H1 (cell line): Measurements from ENCODE around the gene NUP133. TPM values are rescaled to one million over a fixed set of nuclear protein-coding genes. Genes with fewer than 3 reads are reported as not detected.

Experiments
- CTCF ChIA-PET: fragments of 300-600 bp; sonication (Branson Sonifier 250); formaldehyde crosslinking; loops from one replicate; lab custom pipeline; 2021; ENCODE audit not compliant: partially characterized antibody; lab: Charles Lee
- POLR2A ChIA-PET: fragments of 300-600 bp; sonication (Branson Sonifier 250); formaldehyde crosslinking; loops from one replicate; lab custom pipeline; 2021; ENCODE audit warnings: inconsistent platforms; ENCODE audit not compliant: partially characterized antibody; lab: Charles Lee
- DNase-seq, 2 experiments: peaks; one replicate each; pipeline versions ENCODE4 v3.0.0 to v3.0.0-alpha.2; 2010 to 2022; ENCODE audit warnings: low spot score in 2 of 2, low read depth in 1 of 2, mixed read lengths in 1 of 2
- FAIRE-seq: peaks from 2 replicates; lab custom pipeline; 2011; peaks lifted over from hg19 to GRCh38; lab: Jason Lieb, UNC
- H2AFZ ChIP-seq: 2 replicates; pipeline ENCODE4 v1.8.1; 2012; ENCODE audit warnings: low read length, inconsistent platforms
- H2AK5ac ChIP-seq: 2 replicates; pipeline ENCODE4 v1.6.1; 2013; ENCODE audit warnings: low read depth, low read length
- H2BK120ac ChIP-seq: replicated peaks from 2 replicates; pipeline ENCODE3; 2013; ENCODE audit warnings: low read depth, low read length, inconsistent platforms
- H2BK12ac ChIP-seq: 2 replicates; pipeline ENCODE4 v1.6.1; 2013; ENCODE audit warnings: low read depth, low read length
- H2BK15ac ChIP-seq: 2 replicates; pipeline ENCODE4 v1.6.1; 2013; ENCODE audit warnings: low read length
- H2BK20ac ChIP-seq: 2 replicates; pipeline ENCODE4 v1.6.1; 2013; ENCODE audit warnings: low read length
- H2BK5ac ChIP-seq: 2 replicates; pipeline ENCODE4 v1.6.1; 2013; ENCODE audit warnings: low read depth, low read length
- H3K14ac ChIP-seq: 2 replicates; pipeline ENCODE4 v1.6.1; 2013; ENCODE audit warnings: inconsistent platforms; ENCODE audit not compliant: insufficient read length
- H3K18ac ChIP-seq: 2 replicates; pipeline ENCODE4 v1.6.1; 2013; ENCODE audit warnings: low read length; ENCODE audit errors: extremely low read depth
- H3K23ac ChIP-seq: 2 replicates; pipeline ENCODE4 v1.6.1; 2013; ENCODE audit warnings: inconsistent platforms; ENCODE audit not compliant: insufficient read length
- H3K23me2 ChIP-seq: 2 replicates; pipeline ENCODE4 v1.6.1; 2013; ENCODE audit warnings: low read depth, low read length
- H3K27ac ChIP-seq: 2 replicates; pipeline ENCODE4 v1.6.1; 2011; ENCODE audit warnings: low read depth, low read length, inconsistent platforms
- H3K27me3 ChIP-seq, 4 experiments: replicated peaks in 1 of 4; 1 replicate in 1 of 4; 2 replicates in 3 of 4; pipeline versions ENCODE4 v1.6.1 to v1.8.1; 2011 to 2013; ENCODE audit warnings: low read length in 3 of 4, mild to moderate bottlenecking in 3 of 4, inconsistent platforms in 2 of 4, mixed read lengths in 2 of 4, moderate library complexity in 1 of 4; ENCODE audit not compliant: control insufficient read depth in 3 of 4, insufficient read depth in 3 of 4; ENCODE audit errors: extremely low read depth in 1 of 4
- H3K36me3 ChIP-seq, 4 experiments: 2 replicates each; pipeline versions ENCODE4 v1.6.1 to v1.8.1; 2011 to 2013; ENCODE audit warnings: mild to moderate bottlenecking in 4 of 4, low read length in 3 of 4, moderate library complexity in 2 of 4, control low read depth in 1 of 4, inconsistent platforms in 1 of 4; ENCODE audit not compliant: insufficient read depth in 4 of 4, control insufficient read depth in 2 of 4
- H3K4ac ChIP-seq: replicated peaks from 2 replicates; pipeline ENCODE3; 2013; ENCODE audit warnings: low read length, low read depth, mixed read lengths, inconsistent platforms; ENCODE audit not compliant: insufficient read length
- H3K4me1 ChIP-seq, 4 experiments: replicated peaks in 1 of 4; 1 replicate in 1 of 4; 2 replicates in 3 of 4; pipeline versions ENCODE4 v1.6.1 to v1.8.1; 2011 to 2013; ENCODE audit warnings: low read length in 3 of 4, inconsistent platforms in 2 of 4, mixed read lengths in 1 of 4; ENCODE audit not compliant: insufficient read depth in 4 of 4, control insufficient read depth in 3 of 4
- H3K4me2 ChIP-seq, 2 experiments: 2 replicates each; pipeline versions ENCODE4 v1.6.1 to v1.8.1; 2011 to 2013; ENCODE audit warnings: low read depth in 2 of 2, low read length in 2 of 2, control low read depth in 1 of 2, inconsistent platforms in 1 of 2, mild to moderate bottlenecking in 1 of 2; ENCODE audit not compliant: insufficient read depth in 1 of 2
- H3K4me3 ChIP-seq, 4 experiments: fragments of 200-600, 300-600 bp in 1 of 4; sonication (generic), shearing (Covaris generic), sonication (Bioruptor Twin) in 1 of 4; 2 replicates each; pipeline versions ENCODE4 v1.5.1 to v1.8.1; 2011 to 2016; ENCODE audit warnings: low read length in 4 of 4, low read depth in 3 of 4, control low read depth in 2 of 4, inconsistent platforms in 2 of 4, mild to moderate bottlenecking in 2 of 4, mixed read lengths in 1 of 4, moderate library complexity in 1 of 4; ENCODE audit not compliant: insufficient read depth in 2 of 4; ENCODE audit errors: extremely low read depth in 1 of 4
- H3K56ac ChIP-seq: replicated peaks from 2 replicates; pipeline ENCODE3; 2013; ENCODE audit warnings: low read depth, mild to moderate bottlenecking, mixed read lengths, low read length, inconsistent platforms; ENCODE audit not compliant: insufficient read length
- H3K79me1 ChIP-seq: 2 replicates; pipeline ENCODE4 v1.6.1; 2013; ENCODE audit warnings: low read depth, low read length, control low read depth
- H3K79me2 ChIP-seq, 2 experiments: 2 replicates each; pipeline versions ENCODE4 v1.6.1 to v1.8.1; 2012 to 2013; ENCODE audit warnings: low read length in 2 of 2, mild to moderate bottlenecking in 2 of 2, inconsistent platforms in 1 of 2; ENCODE audit not compliant: insufficient read depth in 2 of 2, control insufficient read depth in 1 of 2
- H3K9ac ChIP-seq, 4 experiments: replicated peaks in 1 of 4; 1 replicate in 1 of 4; 2 replicates in 3 of 4; pipeline versions ENCODE4 v1.6.1 to v1.8.1; 2011 to 2013; ENCODE audit warnings: low read depth in 3 of 4, low read length in 3 of 4, control low read depth in 2 of 4, mild to moderate bottlenecking in 2 of 4, moderate library complexity in 2 of 4, inconsistent platforms in 1 of 4; ENCODE audit errors: extremely low read depth in 1 of 4
- H3K9me3 ChIP-seq, 2 experiments: 2 replicates each; pipeline versions ENCODE4 v1.6.1 to v1.8.1; 2012 to 2013; ENCODE audit warnings: mild to moderate bottlenecking in 2 of 2, moderate library complexity in 2 of 2, control low read depth in 1 of 2, inconsistent platforms in 1 of 2, low read depth in 1 of 2, low read length in 1 of 2, mixed read lengths in 1 of 2; ENCODE audit not compliant: insufficient read depth in 2 of 2
- H4K20me1 ChIP-seq, 2 experiments: replicated peaks in 1 of 2; 2 replicates each; pipeline versions ENCODE3 to v1.8.1; 2011 to 2013; ENCODE audit warnings: inconsistent platforms in 2 of 2, low read length in 2 of 2, mild to moderate bottlenecking in 1 of 2; ENCODE audit not compliant: insufficient read depth in 2 of 2, control insufficient read depth in 1 of 2
- H4K5ac ChIP-seq: 2 replicates; pipeline ENCODE4 v1.6.1; 2013; ENCODE audit warnings: low read length, low read depth, mixed read lengths, inconsistent platforms; ENCODE audit not compliant: insufficient read length
- H4K8ac ChIP-seq: 2 replicates; pipeline ENCODE4 v1.8.0; 2013; ENCODE audit warnings: mild to moderate bottlenecking, moderate library complexity, low read length, inconsistent platforms; ENCODE audit not compliant: insufficient read depth; ENCODE audit errors: extremely low read depth
- H4K91ac ChIP-seq: replicated peaks from 2 replicates; pipeline ENCODE3; 2013; ENCODE audit warnings: low read length, mixed read lengths, inconsistent platforms; ENCODE audit not compliant: insufficient read length
- GABPA ChIP-seq: IDR thresholded peaks from 2 replicates; pipeline ENCODE4 v1.6.1; 2011; ENCODE audit warnings: mild to moderate bottlenecking, low read length, moderate library complexity, borderline replicate concordance; ENCODE audit not compliant: insufficient read depth
- JUND ChIP-seq: IDR thresholded peaks from 2 replicates; pipeline ENCODE4 v1.6.1; 2011; ENCODE audit warnings: mild to moderate bottlenecking, improper control_type of control experiment, low read length
- SUZ12 ChIP-seq: fragments of 200-600 bp; sonication (generic); IDR thresholded peaks from 2 replicates; pipeline ENCODE4 v1.6.1; 2012; ENCODE audit warnings: mild to moderate bottlenecking, inconsistent platforms, low read length, moderate library complexity, mixed read lengths
- TAF7 ChIP-seq: optimal IDR thresholded peaks from 2 replicates; pipeline ENCODE3; 2011; ENCODE audit warnings: low read depth, mild to moderate bottlenecking, inconsistent platforms, low read length, moderate library complexity, borderline replicate concordance
- WGBS, 2 experiments: shearing (Covaris generic) in 1 of 2; methylation state at CpG; one replicate each; pipeline versions ENCODE4 v1.1.6 to v1.1.7; 2013 to 2015; ENCODE audit warnings: low lambda C conversion rate in 2 of 2, mixed read lengths in 2 of 2, inconsistent platforms in 1 of 2, low coverage in 1 of 2, missing lambda C conversion rate in 1 of 2; ENCODE audit not compliant: insufficient replicate concordance in 2 of 2, insufficient coverage in 1 of 2, insufficient read length in 1 of 2; ENCODE audit errors: extremely low coverage in 1 of 2, missing lambda C conversion rate in 1 of 2; 5-methylcytosine and 5-hydroxymethylcytosine counted together
- polyA plus RNA-seq, 7 experiments: library from polyadenylated mRNA; depleted of rRNA in 3 of 7; stranded (reverse) in 5 of 7; unstranded in 2 of 7; fragments of >200 nt in 5 of 7; fragments of 200-250 nt in 2 of 7; gene quantifications; 1 replicate in 5 of 7; 2 replicates in 1 of 7; 4 replicates in 1 of 7; pipeline versions ENCODE4 v1.2.1 to v1.2.3, GENCODE V29; 2011 to 2013; ENCODE audit warnings: missing spikeins in 2 of 7, mixed read lengths in 2 of 7
- total RNA-seq: library from RNA; stranded (reverse); fragmentation: NEBNext Ultra II Directional; extraction: Animal tissue kit (Norgen Biotek cat#: 25700); gene quantifications from 2 replicates; pipeline ENCODE4 v1.2.1, GENCODE V29; 2021

The NUP133 gene
- total and polyA plus RNA-seq, 2 of the 8 experiments (the other 6 are each of a cell fraction or from before 2014, with no cell fraction given): 20.6 to 72.1 TPM

- CTCF ChIA-PET: interaction anchor here (1.4 kb wide), 1 partner anchor 19 kb away, joined by 5 read pairs; no protein-coding TSS in a partner anchor
- WGBS, 2 experiments: 91% methylated on average over 4 of the region's 4 CpGs; no CpG with 5 or more reads in 1 of the 2 experiments
- TF ChIP-seq GABPA (no peak), JUND (no peak), TAF7 (no peak), SUZ12 (no peak)
These were observed 62.3 kb downstream of the NUP133 start for GRCh38 chr1:229445828-229446227.

More at GRCh38 chr1:229445828-229446227, 62.3 kb downstream of the NUP133 start:
- Histone ChIP-seq H3K4me3 (no peak overlapping the region), H2BK20ac (no peak overlapping the region), H4K8ac (no peak overlapping the region), H3K4me2 (no peak overlapping the region), H3K9me3 (no peaks in the 10 kb centered on the region), H3K27ac (no peak overlapping the region), H4K20me1 (no peaks in the 10 kb centered on the region), H3K18ac (no peak overlapping the region), H2AFZ (no peak overlapping the region), H3K36me3 (peaks cover 4 to 36% (median 22%) of the 10 kb centered on the region in 4 experiments; a peak in 7 of 8 replicates), H2BK120ac (no peak overlapping the region), H3K79me2 (no peaks in the 10 kb centered on the region), H4K5ac (no peak overlapping the region), H4K91ac (no peak overlapping the region), H3K23ac (no peak overlapping the region), H2BK12ac (no peak overlapping the region), H3K14ac (no peak overlapping the region), H2AK5ac (no peak overlapping the region), H3K4me1 (no peaks in the 10 kb centered on the region), H3K9ac (no peak overlapping the region), H3K23me2 (no peaks in the 10 kb centered on the region), H3K27me3 (peaks cover 0 to 1% (median 0%) of the 10 kb centered on the region in 4 experiments; a peak in 1 of 7 replicates), H2BK15ac (no peak overlapping the region), H3K79me1 (no peaks in the 10 kb centered on the region), H2BK5ac (no peak overlapping the region), H3K4ac (no peak overlapping the region), H3K56ac (no peak overlapping the region)
- DNase-seq: no peak
- FAIRE-seq: no peak
- POLR2A ChIA-PET: interaction anchor here (1.7 kb wide), 1 partner anchor 12 kb away, joined by 4 read pairs; the partner anchor contains the start of gene ACTA1
